ENCODE results near the gene ZBTB7C. TPM values are rescaled to one million over a fixed set of nuclear protein-coding genes. Genes with fewer than 3 reads are reported as not detected.

ZBTB7C gene
- polyA plus RNA-seq, 1 donor: 12.8 TPM

DNA sequence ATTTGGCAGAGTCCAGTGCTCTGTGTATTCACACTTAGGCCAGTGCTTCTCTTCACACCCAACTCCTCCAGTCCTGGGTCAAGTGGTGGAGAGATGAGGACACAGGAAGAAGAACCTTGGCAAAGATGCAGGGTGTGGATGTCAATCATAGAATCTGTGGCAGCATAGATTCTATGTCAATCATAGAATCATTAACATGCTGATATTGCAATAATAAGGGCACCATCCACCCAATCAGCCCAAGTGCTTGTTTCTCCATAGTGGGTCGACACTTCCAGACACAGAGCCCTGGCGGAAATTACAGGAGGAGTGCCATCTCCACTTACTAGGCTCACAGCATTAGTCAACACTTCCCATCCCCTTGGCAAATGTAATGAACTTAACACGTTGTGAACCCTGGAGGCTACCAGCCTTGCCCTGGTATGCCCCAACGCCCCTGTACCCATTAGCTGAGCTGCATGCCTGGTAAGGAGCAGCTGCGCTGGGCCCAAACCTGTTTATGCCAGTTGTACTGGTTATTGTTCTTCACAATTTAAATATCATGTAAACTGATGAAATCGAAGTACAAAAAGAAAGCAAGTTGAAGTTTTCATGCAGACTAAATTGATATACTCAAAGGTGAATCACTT, 317.2 kb downstream of the ZBTB7C start:
- DNase-seq: no peak

DNA sequence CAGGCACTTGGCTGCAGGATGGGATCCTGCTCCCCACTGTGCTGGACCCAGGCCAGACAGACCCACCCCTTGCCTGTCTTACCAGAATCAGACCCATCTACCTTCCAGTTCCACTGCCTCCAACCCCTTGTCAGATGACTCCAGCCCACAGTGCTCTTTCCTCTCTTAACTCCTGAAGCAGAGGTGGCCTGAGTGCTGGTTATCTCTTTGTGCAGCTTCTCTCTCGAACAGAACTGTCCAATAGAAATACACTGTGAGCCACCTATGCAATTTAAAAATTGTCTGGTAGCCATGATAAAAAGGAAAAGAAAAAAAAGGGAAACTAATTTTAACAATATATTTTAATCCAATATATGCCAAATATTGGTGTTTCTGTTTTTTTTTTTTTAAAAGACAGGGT, 318.5 kb downstream of the ZBTB7C start:
- no peak for DNase-seq

DNA sequence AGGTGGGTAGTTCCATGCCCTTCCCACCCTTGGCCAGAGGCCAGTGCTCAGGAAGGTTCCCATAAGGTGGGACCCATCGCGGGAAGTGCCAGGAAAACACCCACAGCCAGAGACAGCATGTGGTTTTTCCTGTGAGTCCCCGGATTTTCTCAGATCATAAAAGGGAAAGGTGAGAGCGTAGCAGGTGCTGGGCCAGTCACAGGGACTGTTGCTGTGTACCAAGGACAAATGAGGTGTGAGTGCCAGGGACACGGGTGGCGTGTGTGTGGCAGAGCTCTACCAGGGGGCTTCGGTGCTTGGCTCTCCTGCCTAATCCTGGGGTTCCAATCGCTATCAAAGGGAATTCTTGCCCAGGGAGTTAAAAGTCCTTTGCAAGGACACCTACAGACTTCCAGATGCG, 319.2 kb downstream of the ZBTB7C start:
- DNase-seq: no peak

DNA sequence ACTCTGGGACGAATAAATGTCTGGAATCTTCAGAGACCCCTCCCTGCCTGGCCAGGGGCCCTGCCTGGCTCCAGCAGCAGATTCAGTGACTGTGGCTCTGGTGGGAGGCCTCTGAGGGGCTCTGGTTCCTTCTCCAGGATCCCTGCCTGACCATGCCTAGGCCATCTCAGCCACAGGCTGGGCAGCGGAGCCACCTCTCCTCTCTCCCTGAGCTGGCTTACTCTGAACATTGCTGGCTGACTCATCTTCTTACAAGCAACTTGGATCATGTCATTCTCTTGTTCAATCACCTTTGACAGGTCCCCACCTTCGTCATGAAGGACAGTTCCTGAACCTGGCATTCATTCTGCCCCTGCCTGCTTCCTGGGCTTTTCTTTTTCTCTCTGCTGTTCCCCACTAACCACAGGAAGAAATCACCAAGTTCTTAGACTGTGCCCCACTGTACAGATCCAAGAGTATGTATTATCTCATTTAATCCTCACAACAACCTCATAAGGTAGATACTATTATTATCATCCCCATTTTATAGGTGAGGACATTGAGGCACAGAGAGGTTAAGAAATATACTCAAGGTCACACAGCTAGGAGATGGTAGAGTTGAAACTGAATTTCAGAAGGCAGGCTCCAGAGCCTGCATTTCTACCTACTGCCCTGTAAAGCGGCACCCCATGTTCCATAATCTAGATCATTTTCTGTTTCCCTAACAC, 323.2 kb downstream of the ZBTB7C start:
- no peak for DNase-seq

DNA sequence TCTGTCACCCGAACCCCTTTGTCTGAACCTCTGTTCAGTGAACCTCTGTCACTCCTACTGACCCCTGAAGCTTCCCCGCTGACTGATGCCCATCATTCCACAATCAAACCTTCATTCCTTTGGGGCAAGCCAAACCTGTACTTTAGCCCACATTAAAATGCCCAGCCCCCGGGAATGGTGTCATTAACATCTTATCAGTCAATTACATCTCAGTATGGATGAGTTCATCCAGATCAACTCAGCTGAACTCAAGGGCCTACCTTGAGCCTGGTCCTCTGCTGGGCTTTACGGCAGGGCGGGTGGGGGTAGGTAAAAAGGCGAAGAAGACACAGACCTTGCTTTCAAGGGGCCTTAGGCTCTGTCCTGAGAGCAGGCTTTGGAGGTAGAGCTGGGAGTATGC, 324.3 kb downstream of the ZBTB7C start:
- DNase-seq: no peak

DNA sequence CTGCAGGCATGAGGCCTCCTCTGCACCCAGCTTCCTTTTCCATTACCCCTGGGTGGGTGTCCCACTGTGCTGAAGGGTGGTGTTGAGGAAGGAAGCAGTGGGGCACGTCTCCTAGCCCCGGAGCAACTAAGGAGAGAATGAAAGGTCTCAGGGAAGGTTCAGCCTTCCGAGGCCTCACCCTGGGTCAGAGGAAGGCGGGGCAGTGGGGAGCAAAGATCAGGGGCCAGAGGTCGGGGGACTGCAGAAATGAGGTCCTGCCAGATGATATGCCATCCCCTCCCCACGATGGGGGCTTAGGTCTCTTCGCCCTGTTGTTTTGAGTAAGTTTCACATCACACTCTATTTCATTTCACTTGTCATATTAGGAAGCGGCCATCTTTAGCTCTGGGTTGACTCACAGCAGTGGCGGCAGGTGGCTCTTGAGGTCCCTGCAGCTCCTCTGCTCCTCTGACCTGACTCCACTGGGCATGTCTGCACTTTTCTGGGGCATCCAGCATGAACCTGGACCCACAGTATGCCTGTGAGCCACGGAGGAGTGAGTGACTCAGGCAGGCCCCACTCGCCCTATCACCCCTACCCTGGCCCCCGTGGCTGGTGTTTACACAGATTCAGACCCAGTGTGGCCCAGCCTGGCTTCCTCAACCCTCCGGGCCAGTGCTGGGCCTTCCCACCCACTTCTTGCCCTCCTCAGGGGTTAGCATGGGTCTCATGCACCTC, 325.0 kb downstream of the ZBTB7C start:
- DNase-seq: no peak

DNA sequence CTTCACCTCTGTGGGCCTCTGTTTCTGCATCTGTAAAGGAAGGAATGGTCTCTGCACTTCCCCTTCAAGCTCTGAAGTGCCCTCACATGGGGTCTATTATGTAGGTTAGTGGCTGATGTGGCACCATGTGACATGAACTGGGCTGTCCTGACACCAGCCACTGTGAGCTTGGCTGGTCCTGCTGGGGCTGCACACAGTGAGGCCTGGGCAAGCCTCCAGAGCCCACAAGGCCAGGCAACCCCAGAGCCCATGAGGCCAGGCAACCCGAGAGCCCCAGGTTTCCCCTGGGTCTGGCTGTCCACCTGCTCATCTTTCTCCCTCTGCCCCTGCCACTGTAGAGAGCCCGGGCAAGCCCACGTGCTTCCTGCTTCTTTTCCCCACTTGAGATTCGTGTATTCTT, 328.6 kb downstream of the ZBTB7C start:
- no peak for DNase-seq

DNA sequence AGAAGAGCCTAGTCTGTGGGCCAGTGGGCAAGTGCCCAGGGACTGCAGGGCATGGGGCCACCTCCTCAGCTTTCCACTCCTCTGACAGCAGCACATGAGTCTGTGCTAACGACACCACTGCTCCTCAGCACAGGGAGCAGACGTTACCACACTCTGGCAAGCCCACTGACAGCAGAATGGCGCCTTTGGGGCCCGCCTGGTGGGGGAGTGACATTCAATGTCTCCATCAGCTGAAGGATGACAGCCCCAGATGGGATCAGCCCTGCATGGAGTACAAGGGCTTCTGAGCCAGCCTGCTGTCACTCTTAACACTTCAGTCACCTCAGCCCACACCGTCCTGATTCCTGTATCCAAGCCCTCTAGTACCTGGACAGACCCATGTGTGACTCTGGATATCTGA, 329.3 kb downstream of the ZBTB7C start:
- DNase-seq: no peak

DNA sequence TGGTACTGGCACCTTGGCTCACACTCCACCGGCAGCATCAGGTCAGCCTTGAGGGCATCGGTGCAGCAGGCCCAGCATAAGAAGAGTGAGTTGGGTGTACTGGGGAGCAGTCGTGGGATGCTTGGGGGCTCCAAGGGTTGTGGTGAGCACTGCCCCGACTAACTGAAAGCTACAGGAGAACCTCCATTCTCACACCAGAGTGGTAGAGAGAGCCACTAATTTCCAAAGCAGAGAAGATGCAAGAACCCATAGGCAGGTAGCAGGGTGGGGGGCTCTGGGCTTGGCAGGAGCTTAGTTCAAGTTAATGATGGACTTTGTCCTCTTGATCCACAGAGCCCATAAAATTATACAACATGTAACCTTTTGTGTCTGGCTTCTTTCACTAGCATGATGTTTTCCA, 330.7 kb downstream of the ZBTB7C start:
- no peak for DNase-seq

DNA sequence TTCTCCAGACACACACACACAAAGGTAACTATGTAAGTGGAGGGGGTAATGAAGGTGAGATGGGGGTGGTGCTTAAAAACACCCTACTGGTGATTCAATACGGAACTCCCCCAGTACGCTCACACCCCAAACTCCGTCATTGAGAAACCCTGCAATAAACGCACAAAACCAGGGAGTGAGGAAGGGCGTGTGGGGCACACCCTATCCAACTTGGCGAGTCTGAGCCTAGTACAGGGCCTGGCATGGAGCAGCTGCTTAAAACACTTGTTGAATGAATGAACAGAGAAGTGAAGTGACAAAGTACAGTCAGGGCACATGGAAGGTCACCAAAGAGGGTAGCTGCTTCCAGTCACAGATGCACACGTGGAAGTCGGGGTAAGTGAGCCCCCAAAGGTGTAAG, 331.9 kb downstream of the ZBTB7C start:
- no peak for DNase-seq

DNA sequence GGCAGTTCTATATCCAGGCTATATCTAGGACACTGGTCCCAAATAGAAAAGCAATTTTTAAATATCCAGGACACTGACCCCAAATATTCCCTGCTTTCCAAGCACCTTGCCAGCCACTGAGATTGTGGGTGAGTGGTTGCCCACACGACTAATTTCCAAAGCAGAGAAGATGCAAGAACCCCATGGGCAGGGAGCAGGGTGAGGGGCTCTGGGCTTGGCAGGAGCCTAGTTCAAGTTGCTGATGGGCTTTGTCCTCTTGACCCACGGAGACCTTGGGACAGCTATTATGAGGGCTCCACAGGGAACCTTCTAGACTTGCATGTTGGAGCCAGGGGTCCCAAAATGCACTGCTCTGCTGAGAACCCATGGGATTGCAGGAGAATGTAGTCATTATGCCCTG, 332.7 kb downstream of the ZBTB7C start:
- DNase-seq: no peak

DNA sequence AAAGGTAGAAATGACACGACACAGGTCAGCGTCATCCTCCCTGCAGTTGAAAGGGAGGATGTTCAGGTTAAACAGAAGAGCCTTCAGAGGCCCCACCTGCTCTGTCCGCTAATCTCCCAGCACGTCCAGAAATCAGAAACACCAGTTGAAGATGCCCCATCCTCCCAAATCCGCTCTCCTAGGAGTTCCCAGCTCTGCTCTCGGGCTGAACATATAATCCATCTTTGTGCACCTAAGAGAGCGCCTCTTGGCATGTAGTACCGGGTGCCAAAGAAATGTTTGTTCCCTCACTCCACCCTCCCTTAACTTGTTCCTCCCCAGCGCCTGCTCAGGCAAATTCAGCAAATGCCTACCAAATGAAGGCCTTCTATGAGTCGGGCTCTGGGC, 333.5 kb downstream of the ZBTB7C start:
- no peak for DNase-seq

DNA sequence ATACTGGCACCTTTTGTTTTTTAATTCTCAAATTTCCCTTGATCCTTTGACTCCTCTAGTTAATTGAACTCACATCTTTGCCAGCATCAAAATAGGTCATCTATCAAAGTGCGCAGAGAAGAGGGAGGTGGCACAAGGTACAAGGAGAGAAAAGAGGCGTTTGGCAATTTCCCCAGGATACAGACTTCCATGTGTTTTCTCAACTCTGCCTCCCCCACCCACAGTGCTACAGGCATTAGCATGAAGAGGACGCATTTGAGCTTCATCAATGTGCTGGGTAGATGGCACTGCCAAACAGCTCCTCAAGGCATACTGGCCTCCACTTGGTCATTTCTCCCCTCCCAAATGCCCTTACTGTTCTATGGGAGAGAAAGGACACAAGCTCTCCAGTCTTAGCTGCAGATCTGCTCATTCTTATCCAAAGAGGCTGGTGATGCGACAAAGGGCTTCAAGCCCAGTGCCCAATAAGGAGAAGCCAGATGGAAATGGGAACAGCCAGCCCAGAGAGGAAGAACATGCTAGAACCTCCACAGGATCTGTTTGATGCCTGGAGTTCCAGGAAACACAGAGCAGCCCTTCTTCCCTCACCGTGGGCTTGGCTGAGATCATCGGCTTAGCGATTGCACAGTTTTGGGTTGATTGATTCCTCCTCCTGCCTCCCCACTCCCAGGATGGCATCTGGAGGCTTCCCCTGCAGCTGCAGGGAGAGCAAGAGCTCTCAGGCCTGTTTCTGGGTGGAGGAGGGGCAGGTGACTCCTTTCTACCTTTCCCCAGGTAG, 334.1 kb downstream of the ZBTB7C start:
- DNase-seq: no peak

DNA sequence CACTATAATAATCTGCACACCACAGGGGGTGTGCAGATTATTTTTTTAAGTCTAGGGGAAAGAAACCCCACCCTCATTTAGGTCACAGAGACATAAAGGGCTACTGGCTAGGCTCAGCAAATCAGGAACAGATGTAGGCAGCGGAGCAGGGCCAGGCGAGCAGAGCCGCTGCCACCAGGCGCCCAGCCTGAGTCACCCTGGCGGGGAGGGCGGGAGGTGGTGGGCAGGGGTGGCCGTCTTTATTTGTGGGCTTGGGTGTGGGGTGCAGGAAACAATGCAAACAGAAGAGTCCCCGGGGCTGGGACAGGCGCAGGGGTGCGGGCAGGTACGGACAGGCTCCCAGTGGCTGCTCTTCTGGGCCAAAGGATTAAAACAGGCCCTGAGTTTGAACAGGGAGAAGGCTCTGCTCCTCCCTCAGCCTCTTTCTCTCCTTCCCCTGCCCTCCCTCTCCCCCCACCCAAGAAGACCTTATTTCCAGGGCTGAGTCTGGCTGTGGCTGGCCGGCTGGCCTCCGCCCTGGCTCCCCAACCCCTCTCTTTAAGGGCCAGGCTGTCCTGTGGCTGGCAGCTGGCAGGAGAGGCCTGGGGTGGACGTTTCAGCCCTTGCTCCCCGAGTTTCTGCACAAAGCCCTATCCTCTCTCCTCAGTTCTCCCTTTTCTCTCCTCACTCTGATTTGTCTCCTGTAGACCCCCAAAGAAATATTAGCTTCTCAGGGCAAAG, 335.8 kb downstream of the ZBTB7C start:
- no peak for DNase-seq

DNA sequence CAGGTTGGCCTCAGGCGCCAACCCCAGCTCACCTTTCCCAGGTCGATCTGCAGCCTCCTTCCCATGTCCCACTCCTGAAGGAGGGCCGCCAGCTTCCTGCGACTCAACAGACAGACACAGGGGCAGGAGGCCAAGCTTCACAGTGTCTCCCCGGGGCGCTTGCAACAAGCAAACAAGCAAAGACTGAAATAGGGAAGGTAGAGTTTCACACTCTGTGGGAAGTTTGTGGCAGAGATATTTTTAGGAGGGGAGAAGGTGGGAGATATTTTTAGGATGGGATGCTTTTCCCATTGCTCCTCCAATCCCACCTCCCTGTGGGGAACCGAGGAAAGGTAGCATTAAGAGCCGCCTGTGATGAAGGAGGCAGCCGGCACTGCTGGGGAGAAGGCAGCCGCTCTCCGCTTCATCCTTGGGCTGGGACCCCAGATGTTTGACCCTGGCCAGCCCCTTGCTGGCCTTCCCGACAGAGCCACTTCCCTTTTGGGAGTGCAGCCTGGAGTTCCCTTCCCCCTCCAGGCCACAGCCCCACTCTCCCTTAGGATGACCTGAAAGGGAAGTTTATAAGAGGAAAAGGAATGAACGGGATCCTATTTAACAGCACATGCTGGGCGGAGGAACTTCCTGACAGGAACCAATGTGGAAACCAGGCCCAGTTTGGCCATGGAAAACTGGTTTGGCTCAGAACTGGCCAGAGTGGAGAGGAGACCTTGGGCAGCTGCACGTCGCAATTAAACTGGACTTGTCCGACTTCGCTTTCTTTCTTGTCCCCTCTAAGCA, 336.6 kb downstream of the ZBTB7C start:
- no peak for DNase-seq

DNA sequence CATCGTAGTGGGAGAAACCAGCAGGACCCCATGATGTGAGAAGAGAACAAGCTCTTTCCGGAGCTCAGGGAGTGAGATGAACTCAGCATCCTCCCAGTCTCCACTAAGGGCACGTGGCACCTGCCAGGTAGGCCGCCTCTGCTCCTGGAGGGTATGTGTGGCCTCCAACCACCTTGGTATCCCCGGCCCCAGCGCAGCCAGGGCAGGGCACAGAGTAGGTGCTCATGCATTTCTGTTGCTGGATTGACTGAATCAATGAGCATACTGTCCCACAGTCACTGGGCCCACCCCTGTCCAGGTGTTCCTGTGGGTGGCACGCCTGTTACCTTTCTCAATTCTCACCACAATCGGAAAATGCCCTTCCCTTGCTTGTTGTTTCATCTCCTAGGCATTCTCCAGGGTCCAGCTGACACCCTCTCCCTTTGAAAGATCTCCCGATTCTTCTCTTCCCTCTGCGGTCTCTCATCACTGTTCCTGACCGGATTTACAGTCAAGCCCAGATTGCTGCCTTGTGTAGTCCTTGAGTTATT, 340.2 kb downstream of the ZBTB7C start:
- no peak for DNase-seq

DNA sequence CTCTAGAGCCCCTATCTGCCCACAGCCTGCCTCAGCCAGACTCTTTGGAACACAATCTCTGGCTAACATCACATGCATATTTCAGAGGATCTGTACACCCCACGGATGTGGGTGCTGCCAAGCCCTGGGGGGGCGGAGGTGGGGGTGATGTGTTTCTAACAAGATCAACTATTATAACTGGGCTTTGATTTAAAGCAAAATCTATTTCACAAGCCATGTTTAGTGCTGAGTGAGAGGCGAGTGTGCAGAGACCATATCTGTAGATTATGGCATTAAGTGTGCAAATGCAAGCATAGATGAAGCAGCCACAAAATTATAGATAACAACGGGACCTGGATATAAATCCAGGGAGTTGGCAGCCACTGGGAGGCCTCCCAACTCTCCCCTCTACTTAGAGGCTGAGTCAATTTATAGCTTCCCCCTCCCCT, 342.9 kb downstream of the ZBTB7C start:
- DNase-seq: no peak

DNA sequence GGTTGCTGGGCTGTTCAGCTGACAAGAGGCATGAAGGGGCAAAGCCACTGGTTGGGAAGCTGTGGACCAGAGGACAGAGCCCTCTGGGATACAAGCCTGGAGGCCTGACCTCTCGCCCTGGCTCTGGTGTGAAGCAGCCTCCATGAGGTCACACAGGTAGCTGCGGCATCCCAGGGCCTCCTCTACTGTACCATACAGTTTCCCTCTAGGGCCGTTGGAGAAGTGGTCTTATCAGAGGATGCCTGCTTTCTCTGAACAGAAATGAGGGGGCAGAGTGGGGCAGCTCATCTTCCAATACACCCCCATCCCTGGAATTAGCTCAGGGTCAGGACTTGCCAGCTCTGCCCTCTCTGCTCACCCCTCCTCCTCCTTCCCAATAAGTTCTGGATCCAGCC, 343.6 kb downstream of the ZBTB7C start:
- no peak for DNase-seq

DNA sequence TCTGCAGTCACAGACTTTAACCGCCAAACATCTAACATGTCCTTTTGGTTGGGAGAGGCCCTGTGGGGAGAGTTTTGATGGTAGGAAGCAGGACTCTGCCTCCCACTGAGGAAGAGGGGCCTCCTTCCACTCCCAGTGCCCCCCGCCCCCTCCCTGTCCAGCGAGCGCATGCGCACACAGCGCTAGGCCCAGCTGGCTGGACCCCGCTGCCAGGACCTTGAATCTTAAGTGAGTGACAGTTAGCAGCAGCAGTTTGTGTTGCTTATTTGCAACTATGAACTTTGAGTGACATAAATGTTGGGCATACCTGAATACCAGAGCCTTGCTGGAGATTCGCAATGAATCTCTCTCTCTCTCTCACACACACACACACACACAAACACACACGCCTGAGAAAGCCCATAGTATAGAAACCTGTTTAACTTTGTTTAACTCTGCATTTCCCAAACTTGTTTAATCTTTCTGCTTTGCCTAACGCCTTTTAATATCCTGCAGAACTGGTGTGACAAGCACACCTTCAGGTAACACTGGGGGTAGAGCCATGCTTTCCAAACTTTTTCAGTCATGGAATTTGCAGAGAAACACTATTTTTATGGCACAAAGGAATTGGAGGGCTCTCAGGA, 344.1 kb downstream of the ZBTB7C start:
- DNase-seq: no peak

DNA sequence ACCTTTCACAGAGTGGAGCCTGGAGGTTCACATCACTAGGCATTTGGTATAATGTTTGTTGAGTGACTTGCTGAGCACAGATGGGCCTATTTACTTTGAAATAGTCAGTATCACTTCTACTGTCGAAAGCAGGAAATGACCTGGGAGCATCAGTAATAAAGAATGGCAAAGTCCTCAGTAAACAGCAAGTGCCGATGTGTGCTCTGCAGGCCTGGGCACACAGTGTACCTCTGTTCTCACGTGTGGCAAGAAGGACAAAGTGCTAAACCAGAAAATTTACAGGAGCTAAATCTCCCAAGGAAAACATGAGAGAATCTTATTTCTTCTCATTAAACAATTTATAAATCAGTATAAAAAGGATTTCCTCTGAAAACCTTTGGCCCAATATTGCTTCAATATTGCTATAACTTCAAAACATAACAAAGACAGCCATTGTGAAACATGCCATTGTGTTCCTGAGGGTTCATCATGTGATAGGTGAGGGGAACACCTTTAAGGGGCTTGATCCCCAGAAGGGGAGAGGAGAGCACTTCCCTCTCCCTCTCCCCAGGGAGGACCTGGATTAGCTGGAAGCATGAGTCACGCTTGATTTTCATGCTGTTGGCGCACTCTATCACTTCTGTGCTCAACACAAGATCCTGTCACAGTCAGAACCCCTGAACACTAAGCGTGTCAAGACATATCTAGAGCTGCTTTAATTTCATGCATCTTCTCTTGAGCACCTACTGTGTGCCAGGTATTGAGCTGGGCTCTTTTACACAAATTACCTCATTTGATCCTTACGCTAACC, 347.2 kb downstream of the ZBTB7C start:
- no peak for DNase-seq
